ENCODE data around the gene COA8. TPM values are rescaled to one million over a fixed set of nuclear protein-coding genes. Genes with fewer than 3 reads are reported as not detected.
A peak's percentile ranks its signal among the peaks of the same experiment; 100 is the strongest.

Gene COA8
- total RNA-seq, 1 experiment from 2014 or later = 62.3 TPM

- DNase-seq (peak; percentile 58), ATAC-seq (peak; percentile 20)
- peak within 1 kb of the TSS; percentile 95 for H3K4me2 ChIP-seq (ENCODE audit: low read length)
- H3K9me2 ChIP-seq (replicated peaks; ENCODE audit: low read length) = no peaks in the 10 kb centered on the region
- H3K9ac ChIP-seq (ENCODE audit: low read length) = peak within 1 kb of the TSS; percentile 91
- peak within 1 kb of the TSS; percentile 97 for H3K4me3 ChIP-seq (ENCODE audit: low read length)
- H2AFZ ChIP-seq (ENCODE audit: low read length) = peak within 1 kb of the TSS; percentile 81
- H3K36me3 ChIP-seq (ENCODE audit: low read depth, low read length) = peaks cover 4% of the 10 kb centered on the region
- POLR2A ChIA-PET (ENCODE audit: unreplicated experiment) = interaction anchor here (0.6 to 0.8 kb wide), 4 partner anchors 25 to 281 kb away, joined by 3 to 4 read pairs (median 4); no protein-coding TSS in a partner anchor
- intact Hi-C loops (cut with micrococcal nuclease) = loop anchor here (1.0 kb wide), 1 partner anchor 57 kb away; no protein-coding TSS in a partner anchor
- H3K4me1 ChIP-seq (ENCODE audit: insufficient read depth, low read length) = peaks cover 59% of the 10 kb centered on the region
- H3F3A ChIP-seq (ENCODE audit: low read length, unreplicated experiment) = peaks cover 4% of the 10 kb centered on the region
- H3K27me3 ChIP-seq (ENCODE audit: low read length) = no peaks in the 10 kb centered on the region
- no peaks in the 10 kb centered on the region for H3K9me3 ChIP-seq (ENCODE audit: low read length)
- H3K79me2 ChIP-seq (ENCODE audit: low read length) = peaks cover 56% of the 10 kb centered on the region
- peak within 1 kb of the TSS; percentile 93 for H3K27ac ChIP-seq (ENCODE audit: low read length)
- H4K20me1 ChIP-seq (ENCODE audit: low read length) = peaks cover 37% of the 10 kb centered on the region
- BruUV-seq (replicated peaks) = no TSS peak
- CTCF ChIA-PET = no interaction called here
- TF ChIP-seq CTCF (conservative IDR thresholded peaks at IDR 0.05; ENCODE audit: low read depth, low read length) (no peak), EZH2phosphoT487 (IDR thresholded peaks at IDR 0.05; ENCODE audit: borderline replicate concordance, low read length) (no peak), EZH2 (IDR thresholded peaks at IDR 0.05; ENCODE audit: low read length, unreplicated experiment) (no peak)
These were observed 66.1 kb downstream of the COA8 start, which contains the start of gene KLC1 for GRCh38 chr14:103628684-103629502. Gene KLC1, plus strand, starts transcription at chr14:103629211. Its CDS starts 25,354 bp downstream, at chr14:103654565.

GRCh38 chr14:103629503-103630121 is 66.9 kb downstream of the COA8 start:
- no TSS peak for BruUV-seq (replicated peaks)
- no peak for TF ChIP-seq EZH2 (IDR thresholded peaks at IDR 0.05; ENCODE audit: low read length, unreplicated experiment)
- no peak for TF ChIP-seq EZH2phosphoT487 (IDR thresholded peaks at IDR 0.05; ENCODE audit: borderline replicate concordance, low read length)
- TF ChIP-seq CTCF (conservative IDR thresholded peaks at IDR 0.05; ENCODE audit: low read depth, low read length) = no peak
- CTCF ChIA-PET = interaction anchor here (0.7 kb wide), 1 partner anchor 86 kb away, joined by 5 read pairs; the partner anchor contains the start of gene XRCC3

More at GRCh38 chr14:103629503-103630121, 66.9 kb downstream of the COA8 start:
- peaks cover 4% of the 10 kb centered on the region for H3F3A ChIP-seq (ENCODE audit: low read length, unreplicated experiment)
- H3K4me2 ChIP-seq (ENCODE audit: low read length) = peak overlapping the region; percentile 95
- peaks cover 56% of the 10 kb centered on the region for H3K4me1 ChIP-seq (ENCODE audit: insufficient read depth, low read length)
- intact Hi-C loops (cut with micrococcal nuclease) = no loop called here
- peak overlapping the region; percentile 97 for H3K4me3 ChIP-seq (ENCODE audit: low read length)
- H3K9me3 ChIP-seq (ENCODE audit: low read length) = no peaks in the 10 kb centered on the region
- ATAC-seq (no peak), DNase-seq (peak; percentile 28)
- peaks cover 4% of the 10 kb centered on the region for H3K36me3 ChIP-seq (ENCODE audit: low read depth, low read length)
- peak overlapping the region; percentile 93 for H3K27ac ChIP-seq (ENCODE audit: low read length)
- no peak overlapping the region for H2AFZ ChIP-seq (ENCODE audit: low read length)
- peaks cover 43% of the 10 kb centered on the region for H4K20me1 ChIP-seq (ENCODE audit: low read length)
- POLR2A ChIA-PET (ENCODE audit: unreplicated experiment) = interaction anchor here (0.6 kb wide), 1 partner anchor 357 kb away, joined by 3 read pairs; no protein-coding TSS in a partner anchor
- H3K9me2 ChIP-seq (replicated peaks; ENCODE audit: low read length) = no peaks in the 10 kb centered on the region
- H3K27me3 ChIP-seq (ENCODE audit: low read length) = no peaks in the 10 kb centered on the region
- H3K9ac ChIP-seq (ENCODE audit: low read length) = peak overlapping the region; percentile 91
- H3K79me2 ChIP-seq (ENCODE audit: low read length) = peaks cover 63% of the 10 kb centered on the region

Data from PC-3 (cell line).